IMR-90 (cell line): Measurements from ENCODE around the gene RPL35. TPM values are rescaled to one million over a fixed set of nuclear protein-coding genes. Genes with fewer than 3 reads are reported as not detected.
A peak's percentile ranks its signal among the peaks of the same experiment; 100 is the strongest.

Experiments
- ATAC-seq: fragments of 200-7000 bp; cut with Tn5 transposase; 2 replicates; pipeline ENCODE4 v1.9.1; 2020; ENCODE audit warnings: low read depth, mild to moderate bottlenecking, moderate library complexity
- BruUV-seq: library from RNA; stranded (reverse); fragments of 400-500 nt; replicated peaks from 2 replicates; lab custom pipeline; 2021; lab: Mats Ljungman, UMichigan
- CTCF ChIA-PET: fragments of 300-600 bp; formaldehyde crosslinking; extraction: SDS; loops from one replicate; lab custom pipeline; 2021; ENCODE audit warnings: antibody characterized with exemption; lab: Yijun Ruan, JAX
- POLR2A ChIA-PET: fragments of 300-600 bp; sonication (Branson Sonifier 250); formaldehyde crosslinking; loops from one replicate; lab custom pipeline; 2022; ENCODE audit warnings: antibody characterized with exemption; ENCODE audit not compliant: unreplicated experiment; lab: Charles Lee
- DNase-seq: peaks from one replicate; pipeline ENCODE4 v3.0.0; 2013
- H2AFZ ChIP-seq: replicated peaks from 2 replicates; pipeline ENCODE3; 2013; ENCODE audit warnings: low read length, mild to moderate bottlenecking; ENCODE audit not compliant: poor library complexity
- H2AK5ac ChIP-seq: 2 replicates; pipeline ENCODE4 v1.6.1; 2013; ENCODE audit warnings: low read depth, low read length, inconsistent platforms
- H2AK9ac ChIP-seq: replicated peaks from 2 replicates; pipeline ENCODE3; 2013; ENCODE audit warnings: mild to moderate bottlenecking, low read depth, low read length, moderate library complexity; ENCODE audit not compliant: poor library complexity
- H2BK120ac ChIP-seq: 2 replicates; pipeline ENCODE4 v1.6.1; 2013; ENCODE audit warnings: low read depth, low read length, inconsistent platforms
- H2BK15ac ChIP-seq: 3 replicates; pipeline ENCODE4 v1.6.1; 2013; ENCODE audit warnings: low read depth, low read length, inconsistent platforms
- H2BK20ac ChIP-seq: 2 replicates; pipeline ENCODE4 v1.6.1; 2013; ENCODE audit warnings: low read depth, mild to moderate bottlenecking, inconsistent platforms, low read length, moderate library complexity
- H2BK5ac ChIP-seq: 2 replicates; pipeline ENCODE4 v1.6.1; 2013; ENCODE audit warnings: mild to moderate bottlenecking, low read depth, low read length, inconsistent platforms; ENCODE audit not compliant: poor library complexity, severe bottlenecking
- H3K14ac ChIP-seq: replicated peaks from 2 replicates; pipeline ENCODE4 v1.6.1; 2013; ENCODE audit warnings: low read depth, low read length, inconsistent platforms
- H3K18ac ChIP-seq: 2 replicates; pipeline ENCODE4 v1.6.1; 2013; ENCODE audit warnings: low read depth, low read length, control low read depth
- H3K23ac ChIP-seq: 2 replicates; pipeline ENCODE4 v1.6.1; 2013; ENCODE audit warnings: low read depth, low read length, inconsistent platforms
- H3K27ac ChIP-seq: 2 replicates; pipeline ENCODE4 v1.5.1; 2013; ENCODE audit warnings: mild to moderate bottlenecking, control low read depth, low read length; ENCODE audit not compliant: insufficient read depth
- H3K27me3 ChIP-seq: 2 replicates; pipeline ENCODE4 v1.6.1; 2013; ENCODE audit warnings: low read length; ENCODE audit not compliant: control insufficient read depth, insufficient read depth
- H3K36me3 ChIP-seq: 2 replicates; pipeline ENCODE4 v1.6.1; 2013; ENCODE audit warnings: low read length, mixed read lengths; ENCODE audit not compliant: control insufficient read depth, insufficient read depth
- H3K4ac ChIP-seq: 2 replicates; pipeline ENCODE4 v1.6.1; 2013; ENCODE audit warnings: low read depth, low read length, inconsistent platforms
- H3K4me1 ChIP-seq: 2 replicates; pipeline ENCODE4 v1.6.1; 2013; ENCODE audit warnings: low read length, mixed read lengths; ENCODE audit not compliant: control insufficient read depth, insufficient read depth
- H3K4me2 ChIP-seq: 2 replicates; pipeline ENCODE4 v1.6.1; 2013; ENCODE audit warnings: low read depth, mild to moderate bottlenecking, control low read depth, low read length, moderate library complexity
- H3K4me3 ChIP-seq: 2 replicates; pipeline ENCODE4 v1.5.1; 2013; ENCODE audit warnings: low read depth, mild to moderate bottlenecking, control low read depth, low read length, moderate library complexity; ENCODE audit not compliant: insufficient read depth
- H3K56ac ChIP-seq: 2 replicates; pipeline ENCODE4 v1.6.1; 2013; ENCODE audit warnings: low read length, inconsistent platforms; ENCODE audit not compliant: insufficient read depth; ENCODE audit errors: extremely low read depth
- H3K79me1 ChIP-seq, 2 experiments: 2 replicates each; pipeline ENCODE4 v1.6.1; 2013; ENCODE audit warnings: low read length in 2 of 2, inconsistent platforms in 1 of 2, low read depth in 1 of 2
- H3K9ac ChIP-seq: 2 replicates; pipeline ENCODE4 v1.6.1; 2013; ENCODE audit warnings: low read depth, low read length, control low read depth
- H3K9me1 ChIP-seq: 2 replicates; pipeline ENCODE4 v1.6.1; 2013; ENCODE audit warnings: low read length, inconsistent platforms; ENCODE audit not compliant: insufficient read depth
- H3K9me3 ChIP-seq: 2 replicates; pipeline ENCODE4 v1.6.1; 2013; ENCODE audit warnings: low read length; ENCODE audit not compliant: control insufficient read depth, insufficient read depth
- H4K20me1 ChIP-seq: 2 replicates; pipeline ENCODE4 v1.6.1; 2013; ENCODE audit warnings: low read length, inconsistent platforms; ENCODE audit not compliant: insufficient read depth
- H4K5ac ChIP-seq: 2 replicates; pipeline ENCODE4 v1.6.1; 2013; ENCODE audit warnings: mild to moderate bottlenecking, low read depth, low read length, control low read depth
- H4K8ac ChIP-seq, 2 experiments: 2 replicates each; pipeline ENCODE4 v1.6.1; 2013; ENCODE audit warnings: low read depth in 2 of 2, low read length in 2 of 2, control low read depth in 1 of 2, inconsistent platforms in 1 of 2
- H4K91ac ChIP-seq: 2 replicates; pipeline ENCODE4 v1.6.1; 2013; ENCODE audit warnings: low read depth, low read length, inconsistent platforms; ENCODE audit not compliant: insufficient read depth
- BHLHE40 ChIP-seq: fragments of 150-350 bp; IDR thresholded peaks from 2 replicates; pipeline ENCODE4 v1.6.1; 2016; ENCODE audit warnings: mild to moderate bottlenecking, low read depth, low read length
- CEBPB ChIP-seq: IDR thresholded peaks from 2 replicates; pipeline ENCODE4 v1.6.1; 2012; ENCODE audit warnings: low read depth, low read length, improper control_type of control experiment
- CTCF ChIP-seq: conservative IDR thresholded peaks from 2 replicates; pipeline ENCODE4 v1.5.1; 2012; ENCODE audit warnings: mild to moderate bottlenecking, low read depth, low read length, improper control_type of control experiment
- ELK1 ChIP-seq: fragments of 150-350 bp; IDR thresholded peaks from 2 replicates; pipeline ENCODE4 v1.6.1; 2016; ENCODE audit warnings: low read depth, mild to moderate bottlenecking, low read length, moderate library complexity, borderline replicate concordance
- FOS ChIP-seq: fragments of 150-350 bp; IDR thresholded peaks from 2 replicates; pipeline ENCODE4 v1.6.1; 2016; ENCODE audit warnings: low read depth, low read length
- MAFK ChIP-seq: IDR thresholded peaks from 2 replicates; pipeline ENCODE4 v1.6.1; 2012; ENCODE audit warnings: low read depth, low read length, improper control_type of control experiment
- MAZ ChIP-seq: IDR thresholded peaks from 2 replicates; pipeline ENCODE4 v1.6.1; 2012; ENCODE audit warnings: low read depth, mild to moderate bottlenecking, low read length, improper control_type of control experiment, moderate library complexity, borderline replicate concordance
- MXI1 ChIP-seq: IDR thresholded peaks from 2 replicates; pipeline ENCODE4 v1.6.1; 2012; ENCODE audit warnings: low read depth, mild to moderate bottlenecking, low read length, moderate library complexity, borderline replicate concordance
- NFE2L2 ChIP-seq: fragments of 150-350 bp; IDR thresholded peaks from 2 replicates; pipeline ENCODE4 v1.6.1; 2016; ENCODE audit warnings: low read depth, mild to moderate bottlenecking, low read length
- POLR2A ChIP-seq: IDR thresholded peaks from 2 replicates; pipeline ENCODE4 v1.6.1; 2012; ENCODE audit warnings: mild to moderate bottlenecking, low read depth, low read length
- RAD21 ChIP-seq: IDR thresholded peaks from 2 replicates; pipeline ENCODE4 v1.6.1; 2012; ENCODE audit warnings: low read length, improper control_type of control experiment
- RCOR1 ChIP-seq: IDR thresholded peaks from 2 replicates; pipeline ENCODE4 v1.6.1; 2012; ENCODE audit warnings: mild to moderate bottlenecking, low read length, improper control_type of control experiment; ENCODE audit not compliant: insufficient replicate concordance
- RFX5 ChIP-seq: IDR thresholded peaks from 2 replicates; pipeline ENCODE4 v1.8.0; 2012; ENCODE audit warnings: low read depth, mild to moderate bottlenecking, low read length, moderate library complexity
- SMC3 ChIP-seq: fragments of 150-350 bp; IDR thresholded peaks from 2 replicates; pipeline ENCODE4 v1.6.1; 2016; ENCODE audit warnings: low read depth, mild to moderate bottlenecking, antibody characterized with exemption, low read length, moderate library complexity
- USF2 ChIP-seq: fragments of 150-350 bp; IDR thresholded peaks from 2 replicates; pipeline ENCODE4 v1.6.1; 2017; ENCODE audit warnings: mild to moderate bottlenecking, antibody characterized with exemption, low read length, low read depth
- WGBS, 2 experiments: methylation state at CpG; one replicate each; pipeline versions ENCODE4 v1.1.5 to v1.1.7; 2013; ENCODE audit warnings: missing lambda C conversion rate in 2 of 2; ENCODE audit not compliant: insufficient read length in 1 of 2; ENCODE audit errors: extremely low coverage in 2 of 2; 5-methylcytosine and 5-hydroxymethylcytosine counted together
- dilution Hi-C: fragments of 300-500 bp; cut with HindIII; formaldehyde crosslinking; loops from one replicate; pipeline ENCODE4 v1.14.3; 2018; ENCODE audit warnings: low sequenced_read_pairs; ENCODE audit not compliant: unreplicated experiment
- in situ Hi-C: fragments of 300-500 bp; cut with MboI; formaldehyde crosslinking; loops from 3 replicates; pipeline ENCODE4 v1.14.3; 2019; ENCODE audit warnings: low sequenced_read_pairs, inconsistent platforms, mixed read lengths
- intact Hi-C: fragments of 100-400 bp; cut with micrococcal nuclease; formaldehyde crosslinking; loops from 2 replicates; pipeline ENCODE4 v1.10.0; 2022
- polyA plus RNA-seq, 3 experiments: library from polyadenylated mRNA; depleted of rRNA; stranded (reverse); fragments of >200 nt; gene quantifications; 2 replicates each; pipeline ENCODE4 v1.2.3, GENCODE V29; 2012; ENCODE audit warnings: low replicate concordance in 1 of 3
- total RNA-seq: library from RNA; depleted of rRNA; stranded (reverse); fragments of >200 nt; gene quantifications from 2 replicates; pipeline ENCODE4 v1.2.3, GENCODE V29; 2012

The RPL35 gene
- total and polyA plus RNA-seq, 2 of the 4 experiments (the other 2 are of a cell fraction): 881 to 1,650 TPM

GRCh38 chr9:124808246-124808956, 53.4 kb downstream of the RPL35 start:
- Histone ChIP-seq H3K4ac (no peak overlapping the region), H4K8ac (0 out of 4 replicates have a peak overlapping the region, but pooled peaks of 1 of the 2 experiments have one; percentile 10), H2BK120ac (no peak overlapping the region), H3K56ac (no peak overlapping the region), H2AK9ac (peak overlapping the region; percentile 35), H3K18ac (no peak overlapping the region), H4K91ac (no peak overlapping the region; the same call in 1 of the 2 replicates), H2BK5ac (no peak overlapping the region), H2AFZ (peak overlapping the region; percentile 72), H3K9ac (no peak overlapping the region), H4K5ac (no peak overlapping the region), H2BK15ac (no peak overlapping the region), H2AK5ac (no peak overlapping the region), H3K27ac (no peak overlapping the region), H3K4me3 (no peak overlapping the region), H2BK20ac (peak overlapping the region; percentile 37; the same call in 1 of the 2 replicates), H3K9me3 (no peaks in the 10 kb centered on the region), H3K27me3 (no peaks in the 10 kb centered on the region), H3K36me3 (peaks cover 12% of the 10 kb centered on the region; the same call in 1 of the 2 replicates), H3K14ac (no peak overlapping the region), H3K4me2 (no peak overlapping the region), H3K4me1 (peaks cover 18% of the 10 kb centered on the region), H3K9me1 (peaks cover 19% of the 10 kb centered on the region), H4K20me1 (no peaks in the 10 kb centered on the region), H3K79me1 (peaks cover 0 to 10% of the 10 kb centered on the region in 2 experiments; a peak in 2 of 4 replicates), H3K23ac (no peak overlapping the region)
- POLR2A ChIA-PET: interaction anchor here (0.6 kb wide), 1 partner anchor 39 kb away, joined by 3 read pairs; no protein-coding TSS in a partner anchor
- 80% methylated on average over 1 of the region's 12 CpGs; no CpG with 5 or more reads in 1 of the 2 experiments for WGBS, 2 experiments
- in situ Hi-C loops: no loop called here
- CTCF ChIA-PET: interaction anchor here (0.6 kb wide), 1 partner anchor 206 kb away, joined by 3 read pairs; no protein-coding TSS in a partner anchor
- ATAC-seq: no peak
- dilution Hi-C loops: no loop called here
- DNase-seq: no peak
- BruUV-seq: no TSS peak
- intact Hi-C loops: no loop called here
- no peak for TF ChIP-seq MXI1
- TF ChIP-seq RFX5: no peak
- TF ChIP-seq FOS: no peak
- no peak for TF ChIP-seq RCOR1
- TF ChIP-seq RAD21: no peak
- TF ChIP-seq NFE2L2: no peak
- no peak for TF ChIP-seq POLR2A
- TF ChIP-seq CTCF: no peak
- no peak for TF ChIP-seq CEBPB
- TF ChIP-seq ELK1: no peak
- TF ChIP-seq MAZ: no peak
- TF ChIP-seq USF2: no peak
- TF ChIP-seq SMC3: no peak
- TF ChIP-seq BHLHE40: no peak
- no peak for TF ChIP-seq MAFK
